ENCODE data around the gene EMX2. TPM values are rescaled to one million over a fixed set of nuclear protein-coding genes. Genes with fewer than 3 reads are reported as not detected.
A peak's percentile ranks its signal among the peaks of the same experiment; 100 is the strongest.
"Not testable (repeated sequence)": the region's sequence is repeated elsewhere in the genome, so short reads cannot be mapped to it uniquely, and the experiment has no call there.

EMX2 gene
- not detected in 2 replicates for total RNA-seq (2014; rRNA removed; shearing (Covaris generic))

- DNase-seq (ENCODE audit: low spot score) = no peak
- in situ Hi-C loops (cut with HindIII; ENCODE audit: low sequenced_read_pairs) = no loop called here
These were observed at the start of gene EMX2 for GRCh38 chr10:117542706-117543224. EMX2 (plus strand) TSS chr10:117542746; CDS start chr10:117543268, 522 bp downstream.

GRCh38 chr10:117496031-117496430 lies 46.5 kb upstream of the EMX2 start:
- in situ Hi-C loops (cut with HindIII; ENCODE audit: low sequenced_read_pairs) = no loop called here
- no peak for DNase-seq (ENCODE audit: low spot score)

- DNase-seq (ENCODE audit: low spot score) = peak; percentile 73
- in situ Hi-C loops (cut with HindIII; ENCODE audit: low sequenced_read_pairs) = no loop called here
These were observed 45.9 kb upstream of the EMX2 start for GRCh38 chr10:117496616-117497028.

GRCh38 chr10:117497736-117498135 lies 44.8 kb upstream of the EMX2 start:
- in situ Hi-C loops (cut with HindIII; ENCODE audit: low sequenced_read_pairs) = no loop called here
- DNase-seq (ENCODE audit: low spot score) = no peak

GRCh38 chr10:117499248-117500105 lies 43.1 kb upstream of the EMX2 start:
- in situ Hi-C loops (cut with HindIII; ENCODE audit: low sequenced_read_pairs) = no loop called here
- DNase-seq (ENCODE audit: low spot score) = no peak

GRCh38 chr10:117500456-117500855 lies 42.1 kb upstream of the EMX2 start:
- in situ Hi-C loops (cut with HindIII; ENCODE audit: low sequenced_read_pairs) = no loop called here
- DNase-seq (ENCODE audit: low spot score) = no peak

GRCh38 chr10:117501460-117502035 lies 41.0 kb upstream of the EMX2 start:
- DNase-seq (ENCODE audit: low spot score) = no peak

GRCh38 chr10:117502421-117503243 lies 39.9 kb upstream of the EMX2 start:
- in situ Hi-C loops (cut with HindIII; ENCODE audit: low sequenced_read_pairs) = no loop called here

More at GRCh38 chr10:117501460-117502035, 41.0 kb upstream of the EMX2 start:
- in situ Hi-C loops (cut with HindIII; ENCODE audit: low sequenced_read_pairs) = no loop called here

GRCh38 chr10:117503244-117504205 lies 39.0 kb upstream of the EMX2 start:
- no peak for DNase-seq (ENCODE audit: low spot score)
- in situ Hi-C loops (cut with HindIII; ENCODE audit: low sequenced_read_pairs) = no loop called here

More at GRCh38 chr10:117502421-117503243, 39.9 kb upstream of the EMX2 start:
- DNase-seq (ENCODE audit: low spot score) = no peak

- in situ Hi-C loops (cut with HindIII; ENCODE audit: low sequenced_read_pairs) = no loop called here
- no peak for DNase-seq (ENCODE audit: low spot score)
These were observed 38.0 kb upstream of the EMX2 start for GRCh38 chr10:117504562-117504961.

- DNase-seq (ENCODE audit: low spot score); in situ Hi-C loops (cut with HindIII; ENCODE audit: low sequenced_read_pairs): not testable (repeated sequence)
These were observed 35.5 kb upstream of the EMX2 start for GRCh38 chr10:117507081-117507480.

- no peak for DNase-seq (ENCODE audit: low spot score)
- in situ Hi-C loops (cut with HindIII; ENCODE audit: low sequenced_read_pairs) = no loop called here
These were observed 33.0 kb upstream of the EMX2 start for GRCh38 chr10:117509573-117509972.

- in situ Hi-C loops (cut with HindIII; ENCODE audit: low sequenced_read_pairs) = no loop called here
- DNase-seq (ENCODE audit: low spot score) = no peak
These were observed 30.8 kb upstream of the EMX2 start for GRCh38 chr10:117511601-117512390.

GRCh38 chr10:117514971-117515370 lies 27.6 kb upstream of the EMX2 start:
- in situ Hi-C loops (cut with HindIII; ENCODE audit: low sequenced_read_pairs) = no loop called here
- no peak for DNase-seq (ENCODE audit: low spot score)

- in situ Hi-C loops (cut with HindIII; ENCODE audit: low sequenced_read_pairs) = no loop called here
- no peak for DNase-seq (ENCODE audit: low spot score)
These were observed 25.9 kb upstream of the EMX2 start for GRCh38 chr10:117516681-117517080.

GRCh38 chr10:117518246-117518645 lies 24.3 kb upstream of the EMX2 start:
- DNase-seq (ENCODE audit: low spot score) = no peak
- in situ Hi-C loops (cut with HindIII; ENCODE audit: low sequenced_read_pairs) = no loop called here

- in situ Hi-C loops (cut with HindIII; ENCODE audit: low sequenced_read_pairs) = no loop called here
- DNase-seq (ENCODE audit: low spot score) = no peak
These were observed 23.3 kb upstream of the EMX2 start for GRCh38 chr10:117519286-117519685.

GRCh38 chr10:117519879-117520278 lies 22.7 kb upstream of the EMX2 start:
- no peak for DNase-seq (ENCODE audit: low spot score)
- in situ Hi-C loops (cut with HindIII; ENCODE audit: low sequenced_read_pairs) = no loop called here

Data from G401 (cell line).